B cell (primary cell): ENCODE data around the gene LAIR2. TPM values are rescaled to one million over a fixed set of nuclear protein-coding genes. Genes with fewer than 3 reads are reported as not detected.

Experiments
- ATAC-seq: fragments of 200-7000 bp; cut with Tn5 transposase; one replicate; pipeline ENCODE4 v1.10.0; 2021; ENCODE audit warnings: low read depth, mild to moderate bottlenecking, moderate number of reproducible peaks, moderate library complexity
- CTCF ChIA-PET: fragments of 350-600 bp; sonication (Branson Sonifier 250); formaldehyde crosslinking; loops from one replicate; lab custom pipeline; 2021; ENCODE audit warnings: antibody characterized with exemption, inconsistent platforms; lab: Charles Lee
- POLR2A ChIA-PET: fragments of 350-600 bp; sonication (Branson Sonifier 250); formaldehyde crosslinking; loops from one replicate; lab custom pipeline; 2021; ENCODE audit warnings: antibody characterized with exemption; lab: Charles Lee
- DNase-seq: peaks from one replicate; pipeline ENCODE4 v3.0.0; 2013
- H2AFZ ChIP-seq: 2 replicates; pipeline ENCODE4 v1.6.1; 2012; ENCODE audit warnings: mild to moderate bottlenecking, low read depth, low read length; ENCODE audit not compliant: insufficient read depth, poor library complexity, severe bottlenecking
- H3K27ac ChIP-seq, 2 donors: 1 replicate in 1 of 2; 2 replicates in 1 of 2; pipeline ENCODE4 v1.5.1; 2012 to 2013; ENCODE audit warnings: low read length in 2 of 2, mild to moderate bottlenecking in 2 of 2, moderate library complexity in 1 of 2
- H3K27me3 ChIP-seq, 4 experiments: fragments of 200-600 bp in 1 of 4; sonication (generic) in 1 of 4; replicated peaks in 1 of 4; 1 replicate in 2 of 4; 2 replicates in 2 of 4; pipeline versions ENCODE4 v1.6.1 to v1.7.0; 2013 to 2016; ENCODE audit warnings: low read length in 3 of 4, mild to moderate bottlenecking in 2 of 4, mixed read lengths in 1 of 4, moderate library complexity in 1 of 4; ENCODE audit not compliant: insufficient read depth in 4 of 4, control insufficient read depth in 3 of 4; ENCODE audit errors: control extremely low read depth in 1 of 4
- H3K36me3 ChIP-seq, 2 experiments: replicated peaks in 1 of 2; 1 replicate in 1 of 2; 2 replicates in 1 of 2; pipeline versions ENCODE4 v1.6.1 to v1.7.1; 2013; ENCODE audit warnings: low read length in 1 of 2; ENCODE audit not compliant: insufficient read depth in 2 of 2, control insufficient read depth in 1 of 2; ENCODE audit errors: control extremely low read depth in 1 of 2, extremely low read depth in 1 of 2
- H3K4me1 ChIP-seq, 2 donors: fragments of 200-600 bp in 1 of 2; sonication (generic) in 1 of 2; 1 replicate in 1 of 2; 2 replicates in 1 of 2; pipeline versions ENCODE4 v1.5.1 to v1.6.1; 2013 to 2017; ENCODE audit warnings: low read length in 2 of 2; ENCODE audit not compliant: control insufficient read depth in 2 of 2, insufficient read depth in 2 of 2
- H3K4me2 ChIP-seq: replicated peaks from 2 replicates; pipeline ENCODE3; 2012; ENCODE audit warnings: mild to moderate bottlenecking, low read depth, low read length; ENCODE audit not compliant: poor library complexity, severe bottlenecking
- H3K4me3 ChIP-seq, 5 experiments: fragments of 200-600 bp in 1 of 5; sonication (generic) in 1 of 5; 1 replicate in 3 of 5; 2 replicates in 2 of 5; pipeline versions ENCODE4 v1.5.1 to v1.7.0; 2011 to 2016; ENCODE audit warnings: low read length in 4 of 5, mild to moderate bottlenecking in 4 of 5, low read depth in 2 of 5, control low read depth in 1 of 5, moderate library complexity in 1 of 5; ENCODE audit not compliant: insufficient read depth in 1 of 5; ENCODE audit errors: control extremely low read depth in 1 of 5, extremely low read depth in 1 of 5
- H3K79me2 ChIP-seq: fragments of 200-600 bp; sonication (generic); one replicate; pipeline ENCODE4 v1.6.0; 2016; ENCODE audit warnings: low read length; ENCODE audit not compliant: control insufficient read depth, insufficient read depth
- H3K9ac ChIP-seq: fragments of 200-600 bp; sonication (generic); 2 replicates; pipeline ENCODE4 v1.6.1; 2017; ENCODE audit warnings: mild to moderate bottlenecking, low read length, moderate library complexity
- H3K9me3 ChIP-seq, 3 donors: one replicate each; pipeline versions ENCODE4 v1.6.1 to v1.7.1; 2013; ENCODE audit warnings: low read length in 2 of 3; ENCODE audit not compliant: control insufficient read depth in 2 of 3, insufficient read depth in 1 of 3; ENCODE audit errors: control extremely low read depth in 1 of 3
- H4K20me1 ChIP-seq: 2 replicates; pipeline ENCODE4 v1.6.0; 2012; ENCODE audit warnings: mild to moderate bottlenecking, low read length; ENCODE audit not compliant: insufficient read depth, control insufficient read depth, poor library complexity, severe bottlenecking
- H3K27ac Mint-ChIP-seq: one replicate; pipeline ENCODE4 v1.8.0; 2021; ENCODE audit warnings: mixed read lengths
- H3K27me3 Mint-ChIP-seq: one replicate; pipeline ENCODE4 v1.8.0; 2021; ENCODE audit warnings: mixed read lengths
- H3K4me1 Mint-ChIP-seq: one replicate; pipeline ENCODE4 v1.8.0; 2021; ENCODE audit warnings: mixed read lengths
- H3K4me3 Mint-ChIP-seq: one replicate; pipeline ENCODE4 v1.8.0; 2021; ENCODE audit warnings: mixed read lengths
- H3K9me3 Mint-ChIP-seq: one replicate; pipeline ENCODE4 v1.8.0; 2022; ENCODE audit warnings: mixed read lengths; ENCODE audit not compliant: insufficient read depth
- CTCF ChIP-seq: fragments of 200-600 bp; IDR thresholded peaks from one replicate; pipeline ENCODE4 v1.8.0; 2022; ENCODE audit warnings: antibody characterized with exemption, mild to moderate bottlenecking
- EZH2 ChIP-seq: IDR thresholded peaks from 2 replicates; pipeline ENCODE4 v1.6.1; 2012; ENCODE audit warnings: borderline replicate concordance, low read depth, mild to moderate bottlenecking, moderate library complexity, low read length; ENCODE audit not compliant: insufficient read depth, poor library complexity, severe bottlenecking
- WGBS: methylation state at CpG from one replicate; pipeline ENCODE4 v1.1.5; 2013; ENCODE audit warnings: missing lambda C conversion rate; ENCODE audit not compliant: insufficient coverage; 5-methylcytosine and 5-hydroxymethylcytosine counted together
- intact Hi-C: fragments of 100-400 bp; cut with micrococcal nuclease; formaldehyde crosslinking; loops from one replicate; pipeline ENCODE4 v1.10.0; 2022
- polyA plus RNA-seq: library from polyadenylated mRNA; depleted of rRNA; stranded (reverse); fragments of >200 nt; gene quantifications from 2 replicates; pipeline ENCODE4 v1.2.3, GENCODE V29; 2012
- total RNA-seq, 2 donors: library from RNA; stranded (reverse); fragments of 120-200 nt in 1 of 2; gene quantifications; 1 replicate in 1 of 2; 2 replicates in 1 of 2; pipeline versions ENCODE4 v1.2.3 to v1.2.4, GENCODE V29; 2013 to 2022

The LAIR2 gene
- total and polyA plus RNA-seq, 2 donors (not counting 1 experiment from before 2014, with no cell fraction given): not detected

- TF ChIP-seq EZH2: no peak
- no peak for TF ChIP-seq CTCF
- ATAC-seq: peak; percentile 31
- H3K27ac Mint-ChIP-seq: no peak within 1 kb of the TSS
- Histone ChIP-seq H4K20me1 (no peaks in the 10 kb centered on the region), H3K4me3 (no peak within 1 kb of the TSS), H3K27ac (no peak within 1 kb of the TSS), H3K4me1 (peaks cover 12 to 16% of the 10 kb centered on the region in 2 donors), H3K79me2 (no peaks in the 10 kb centered on the region), H3K9me3 (peaks cover 0 to 4% (median 0%) of the 10 kb centered on the region in 3 donors), H3K9ac (no peak within 1 kb of the TSS), H3K36me3 (no peaks in the 10 kb centered on the region), H2AFZ (no peak within 1 kb of the TSS), H3K4me2 (no peak within 1 kb of the TSS), H3K27me3 (peaks cover 0 to 43% (median 19%) of the 10 kb centered on the region in 4 experiments)
- WGBS: 19% methylated on average over 9 of the region's 14 CpGs
- H3K4me3 Mint-ChIP-seq: no peak within 1 kb of the TSS
- H3K27me3 Mint-ChIP-seq: peaks cover 45% of the 10 kb centered on the region
- no peaks in the 10 kb centered on the region for H3K9me3 Mint-ChIP-seq
- ChIA-PET POLR2A (no interaction called here), CTCF (interaction anchor here (1.1 to 2.0 kb wide), 2 partner anchors 137 to 202 kb away, joined by 3 to 11 read pairs; no protein-coding TSS in a partner anchor)
- intact Hi-C loops: no loop called here
- H3K4me1 Mint-ChIP-seq: peaks cover 11% of the 10 kb centered on the region
- DNase-seq: no peak
These were observed 29.4 kb upstream of the LAIR2 start, which contains the start of gene CDC42EP5 for GRCh38 chr19:54473071-54473891. TSS of gene CDC42EP5 (minus strand) at chr19:54473296. CDS start at chr19:54465547, 7,749 bp downstream.

- H3K4me3 Mint-ChIP-seq: no peak overlapping the region
- H3K27ac Mint-ChIP-seq: no peak overlapping the region
- ChIA-PET CTCF (interaction anchor here (1.1 to 2.0 kb wide), 2 partner anchors 137 to 201 kb away, joined by 3 to 11 read pairs; no protein-coding TSS in a partner anchor), POLR2A (no interaction called here)
- Histone ChIP-seq H3K4me3 (no peak overlapping the region), H3K9me3 (peaks cover 0 to 4% (median 0%) of the 10 kb centered on the region in 3 donors), H3K4me1 (peaks cover 12 to 16% of the 10 kb centered on the region in 2 donors), H3K79me2 (no peaks in the 10 kb centered on the region), H3K27ac (no peak overlapping the region), H4K20me1 (no peaks in the 10 kb centered on the region), H3K27me3 (peaks cover 0 to 40% (median 20%) of the 10 kb centered on the region in 4 experiments), H3K4me2 (no peak overlapping the region), H3K36me3 (no peaks in the 10 kb centered on the region), H3K9ac (no peak overlapping the region), H2AFZ (no peak overlapping the region)
- ATAC-seq: no peak
- intact Hi-C loops: no loop called here
- DNase-seq: no peak
- no peaks in the 10 kb centered on the region for H3K9me3 Mint-ChIP-seq
- 74% methylated on average over 5 of the region's 6 CpGs for WGBS
- H3K4me1 Mint-ChIP-seq: peaks cover 15% of the 10 kb centered on the region
- no peak for TF ChIP-seq EZH2
- TF ChIP-seq CTCF: no peak
- H3K27me3 Mint-ChIP-seq: peaks cover 44% of the 10 kb centered on the region
These were observed 28.7 kb upstream of the LAIR2 start for GRCh38 chr19:54473892-54474372.
